Measurements from ENCODE around the gene FAM168B.

FAM168B gene

DNA sequence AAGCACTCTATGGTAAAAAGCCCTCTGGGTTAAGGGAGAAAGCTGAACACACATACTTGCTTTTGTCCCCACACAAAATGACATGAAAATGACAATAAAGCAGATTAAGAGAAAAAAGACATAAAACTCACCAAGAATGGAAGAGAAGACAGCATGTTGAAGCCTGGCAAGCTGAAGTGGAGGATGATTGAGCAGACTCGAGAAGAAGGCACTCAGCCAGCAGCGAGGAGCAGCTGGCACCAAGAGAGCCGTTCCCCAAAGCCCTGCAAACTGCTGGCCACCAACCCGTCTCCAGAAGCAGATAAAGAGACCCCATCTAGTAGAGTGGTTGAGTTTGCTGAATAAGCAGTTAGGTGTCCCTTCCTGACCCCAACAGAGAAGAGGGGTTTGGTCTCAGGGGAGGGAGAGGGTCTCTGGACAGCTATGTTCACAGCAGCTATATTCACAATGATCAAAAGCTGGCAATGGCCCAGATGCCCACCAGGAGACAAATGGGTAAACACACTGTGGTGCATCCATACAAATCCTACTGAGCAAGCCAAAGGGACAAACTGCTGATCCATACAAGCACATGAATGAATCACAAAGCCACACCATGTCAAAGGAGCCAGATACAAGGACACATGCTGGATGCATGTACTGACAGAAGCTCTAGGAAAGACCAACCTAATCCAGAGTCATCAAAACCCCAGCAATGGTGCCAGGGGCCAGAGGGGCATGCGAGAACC lies 36.9 kb downstream of the FAM168B start:
- no peak for DNase-seq (ENCODE audit: extremely low read depth in 1 of 2, low read depth in 1 of 2)

DNA sequence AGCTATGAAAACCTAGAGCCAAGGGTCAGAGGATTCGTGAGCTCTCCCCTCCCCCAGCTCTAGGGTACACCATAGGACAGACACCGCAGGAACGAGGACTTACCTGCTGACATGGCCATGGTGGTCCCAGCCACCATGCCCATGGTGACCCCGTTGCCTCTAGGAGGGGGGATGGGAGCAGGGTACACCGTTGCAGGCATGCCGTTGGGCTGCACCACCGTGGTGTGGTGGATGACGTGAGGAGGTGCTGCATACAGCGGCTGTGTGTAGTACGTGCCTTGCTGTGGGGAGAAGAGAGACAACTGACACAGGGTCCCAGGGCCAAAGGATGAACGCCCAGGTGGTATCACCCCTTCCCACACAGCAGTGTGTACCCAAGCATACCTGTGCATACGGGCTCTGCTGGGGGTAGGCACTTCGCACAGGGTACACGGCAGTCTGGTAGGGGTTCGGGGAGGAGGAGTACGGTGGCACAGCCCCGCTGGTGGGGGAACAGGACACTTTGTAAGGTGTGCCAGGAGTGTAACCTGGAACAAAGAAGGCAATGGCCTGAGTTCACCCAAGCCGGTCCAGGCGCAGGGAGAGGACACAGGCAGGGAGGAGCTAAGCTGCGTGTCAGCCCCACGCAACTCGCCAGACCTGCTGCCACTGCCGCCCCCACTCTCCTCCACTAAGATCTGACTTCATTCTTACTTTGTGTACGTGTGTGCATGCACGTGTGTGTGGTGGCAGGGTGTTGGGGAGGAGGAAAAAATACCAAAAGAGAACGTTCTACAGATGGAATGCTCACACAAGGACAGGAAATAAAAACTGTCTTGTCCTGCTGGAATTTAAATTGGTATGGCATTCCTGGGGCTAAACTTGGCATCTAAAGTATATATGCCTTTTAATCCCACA lies 37.8 kb downstream of the FAM168B start:
- no peak for DNase-seq (ENCODE audit: extremely low read depth in 1 of 2, low read depth in 1 of 2)

DNA sequence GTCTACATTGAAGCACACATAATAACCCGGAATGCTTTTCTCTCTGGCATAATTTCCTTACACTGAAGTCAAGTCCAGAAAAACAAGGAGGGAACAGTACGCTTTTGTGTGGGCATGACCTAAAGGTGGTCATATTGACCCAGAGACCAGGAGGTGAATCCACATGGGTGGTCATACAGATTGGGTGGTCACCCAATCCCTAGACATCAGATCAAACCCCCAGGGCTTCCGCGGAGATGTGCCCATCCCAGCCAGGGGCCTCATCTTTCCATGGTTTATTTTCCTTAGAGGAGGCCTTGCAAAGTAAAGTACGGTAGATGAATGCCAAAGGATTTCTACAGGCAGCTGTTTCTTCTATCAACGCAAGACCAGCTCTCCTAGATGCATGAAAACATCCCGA lies 38.8 kb downstream of the FAM168B start:
- DNase-seq (ENCODE audit: extremely low read depth in 1 of 2, low read depth in 1 of 2) = no peak

DNA sequence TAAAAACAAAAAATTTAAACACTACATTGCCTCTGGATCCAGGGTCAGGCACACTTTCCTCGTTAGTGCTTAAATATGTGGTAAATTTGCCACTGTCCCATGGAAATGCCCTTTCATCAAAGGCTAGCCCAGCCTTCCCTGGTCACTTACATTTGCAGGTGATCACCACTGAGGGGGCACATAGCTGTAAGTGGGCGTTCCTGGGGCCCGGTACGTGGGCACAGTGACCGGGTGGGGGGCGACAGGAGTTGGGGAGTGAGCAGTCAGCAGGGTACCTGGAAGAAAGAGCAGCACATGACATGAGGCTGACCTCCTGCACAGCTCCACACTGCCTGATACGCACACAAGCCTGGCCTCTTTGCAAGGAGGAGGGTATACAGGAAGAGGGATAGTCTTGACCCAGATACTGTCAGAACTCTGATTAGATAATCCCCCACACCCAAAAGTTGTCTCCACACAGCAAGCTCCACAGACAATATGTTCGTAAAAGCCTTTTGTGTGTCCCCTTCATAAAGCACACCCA lies 40.5 kb downstream of the FAM168B start:
- no peak for DNase-seq (ENCODE audit: extremely low read depth in 1 of 2, low read depth in 1 of 2)

DNA sequence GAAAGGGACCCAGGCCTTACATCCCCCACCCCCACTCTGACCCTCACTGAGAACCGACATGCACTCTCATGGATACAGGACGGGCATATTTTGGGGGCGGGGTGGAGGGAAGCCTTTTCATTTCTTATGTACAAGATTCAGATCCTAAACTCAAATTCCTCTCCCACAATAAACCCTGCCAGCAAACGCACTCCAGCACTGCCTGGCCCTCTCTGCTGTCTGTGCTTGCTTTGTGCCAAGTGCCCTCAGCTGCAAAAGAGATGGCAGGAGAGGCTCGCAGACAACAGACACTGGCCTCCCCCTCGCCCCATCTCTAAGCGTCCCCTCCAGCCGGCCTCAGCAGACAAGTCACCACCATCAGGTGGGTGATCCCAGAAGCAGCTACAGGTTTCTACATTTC lies 42.4 kb downstream of the FAM168B start:
- no peak for DNase-seq (ENCODE audit: extremely low read depth in 1 of 2, low read depth in 1 of 2)

DNA sequence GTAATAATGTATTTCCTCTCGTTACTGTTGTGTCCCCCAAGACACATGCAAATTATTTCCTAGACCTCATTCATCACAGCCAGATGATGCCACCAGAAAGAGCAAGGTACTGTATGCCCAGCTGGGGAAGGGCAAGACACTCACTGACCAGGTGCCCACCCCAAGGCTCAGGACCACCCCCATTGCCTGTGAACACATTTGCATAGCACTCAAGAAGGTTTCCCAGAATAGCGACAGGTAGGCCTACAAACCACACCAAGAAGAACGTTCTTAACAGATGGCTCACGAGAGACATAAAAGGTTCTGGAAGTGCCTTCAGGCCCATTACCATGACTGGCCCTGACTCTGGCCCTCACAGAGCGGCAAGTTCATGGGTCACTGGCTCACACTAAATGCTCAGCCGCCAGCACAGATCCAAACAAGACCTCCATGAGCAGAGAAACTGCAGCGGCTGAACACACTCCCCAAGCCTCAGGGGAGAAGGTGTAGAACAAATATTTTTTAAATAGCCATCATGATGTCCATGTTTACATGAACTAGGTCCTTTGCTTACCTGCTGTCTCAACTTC lies 44.0 kb downstream of the FAM168B start:
- no peak for DNase-seq (ENCODE audit: extremely low read depth in 1 of 2, low read depth in 1 of 2)

DNA sequence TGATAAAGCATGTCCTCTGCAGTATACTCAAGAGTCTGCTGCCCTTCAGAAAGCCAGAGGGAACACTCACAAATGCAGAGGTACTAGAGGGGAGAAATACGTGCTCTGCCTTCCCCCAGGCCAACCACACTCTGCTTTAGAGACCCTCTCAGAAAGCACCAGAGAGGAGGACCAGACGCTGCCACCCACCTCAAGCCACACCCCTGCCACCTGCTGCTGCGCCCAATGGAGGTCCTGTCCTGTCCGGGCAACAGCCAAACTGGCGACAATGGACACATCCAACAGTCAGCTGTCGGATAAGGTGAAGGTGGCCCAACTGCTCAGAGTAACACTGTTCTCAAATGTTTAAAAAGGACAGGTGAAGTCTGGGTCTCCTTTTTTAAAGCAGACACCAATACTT lies 44.6 kb downstream of the FAM168B start:
- no peak for DNase-seq (ENCODE audit: extremely low read depth in 1 of 2, low read depth in 1 of 2)

DNA sequence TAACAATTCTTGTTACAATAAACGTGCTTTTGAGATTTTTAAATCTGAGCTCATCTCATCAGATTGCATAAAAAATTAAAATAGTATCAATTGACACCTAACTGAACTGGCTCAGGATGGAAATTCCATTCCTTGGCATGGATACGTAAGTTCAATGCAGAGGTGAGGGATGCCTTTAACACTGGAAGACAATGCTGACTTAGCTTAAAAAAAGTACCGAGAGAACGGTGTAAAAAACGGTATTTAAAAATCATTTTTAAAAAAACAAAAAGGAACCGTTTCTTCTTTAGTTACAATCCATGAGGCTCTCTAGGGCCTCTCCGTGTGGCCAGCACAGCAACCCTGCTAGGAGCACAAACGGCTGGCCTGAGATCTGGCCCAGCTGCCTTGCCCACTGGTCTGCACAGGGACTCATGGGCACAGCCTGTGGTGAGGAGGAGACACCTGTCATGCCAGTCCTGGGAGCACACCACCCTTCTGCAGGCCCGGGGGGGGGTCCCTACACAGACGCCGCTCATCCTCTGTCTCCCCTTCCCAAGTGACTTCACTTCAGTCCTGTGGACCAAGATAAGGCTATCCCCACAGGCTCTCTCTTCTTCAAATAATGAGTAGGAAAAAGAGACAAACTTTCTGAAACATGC lies 45.2 kb downstream of the FAM168B start:
- no peak for DNase-seq (ENCODE audit: extremely low read depth in 1 of 2, low read depth in 1 of 2)

DNA sequence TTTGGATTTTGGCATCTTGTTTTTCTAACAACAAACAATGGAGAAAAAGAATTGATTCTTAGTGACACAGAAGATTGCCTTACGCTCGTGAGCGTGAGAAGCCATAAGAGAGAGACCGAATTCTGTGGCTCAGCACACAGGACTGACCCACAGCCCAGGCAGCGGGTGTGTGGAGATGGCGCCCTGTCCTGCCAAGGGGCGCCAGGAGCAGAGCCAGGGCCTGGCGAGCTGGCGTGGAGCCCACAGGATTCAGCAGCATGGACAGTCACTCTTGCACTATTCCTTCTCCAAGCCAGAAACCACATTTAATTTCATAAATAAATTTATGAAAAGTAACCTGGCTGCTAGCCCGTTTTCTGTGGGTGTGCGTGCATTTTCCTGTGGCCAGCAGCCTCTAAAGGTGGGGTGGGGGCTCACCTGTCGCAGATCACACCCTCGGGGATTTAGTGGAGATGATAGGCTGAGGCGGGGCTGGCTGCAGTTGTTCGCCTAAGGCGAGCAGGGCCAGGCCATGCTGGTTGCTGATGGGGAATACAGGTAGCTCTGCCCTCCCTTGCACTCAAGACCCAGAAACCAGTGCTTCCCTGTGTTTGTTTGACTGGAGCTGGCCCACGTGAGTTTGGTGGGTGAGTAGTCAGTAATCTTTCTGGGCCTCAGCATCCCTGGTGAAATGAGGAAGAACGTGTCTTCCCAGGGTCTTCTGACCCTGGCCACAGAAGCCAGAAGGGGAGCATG lies 46.2 kb downstream of the FAM168B start:
- DNase-seq (ENCODE audit: extremely low read depth in 1 of 2, low read depth in 1 of 2) = no peak

DNA sequence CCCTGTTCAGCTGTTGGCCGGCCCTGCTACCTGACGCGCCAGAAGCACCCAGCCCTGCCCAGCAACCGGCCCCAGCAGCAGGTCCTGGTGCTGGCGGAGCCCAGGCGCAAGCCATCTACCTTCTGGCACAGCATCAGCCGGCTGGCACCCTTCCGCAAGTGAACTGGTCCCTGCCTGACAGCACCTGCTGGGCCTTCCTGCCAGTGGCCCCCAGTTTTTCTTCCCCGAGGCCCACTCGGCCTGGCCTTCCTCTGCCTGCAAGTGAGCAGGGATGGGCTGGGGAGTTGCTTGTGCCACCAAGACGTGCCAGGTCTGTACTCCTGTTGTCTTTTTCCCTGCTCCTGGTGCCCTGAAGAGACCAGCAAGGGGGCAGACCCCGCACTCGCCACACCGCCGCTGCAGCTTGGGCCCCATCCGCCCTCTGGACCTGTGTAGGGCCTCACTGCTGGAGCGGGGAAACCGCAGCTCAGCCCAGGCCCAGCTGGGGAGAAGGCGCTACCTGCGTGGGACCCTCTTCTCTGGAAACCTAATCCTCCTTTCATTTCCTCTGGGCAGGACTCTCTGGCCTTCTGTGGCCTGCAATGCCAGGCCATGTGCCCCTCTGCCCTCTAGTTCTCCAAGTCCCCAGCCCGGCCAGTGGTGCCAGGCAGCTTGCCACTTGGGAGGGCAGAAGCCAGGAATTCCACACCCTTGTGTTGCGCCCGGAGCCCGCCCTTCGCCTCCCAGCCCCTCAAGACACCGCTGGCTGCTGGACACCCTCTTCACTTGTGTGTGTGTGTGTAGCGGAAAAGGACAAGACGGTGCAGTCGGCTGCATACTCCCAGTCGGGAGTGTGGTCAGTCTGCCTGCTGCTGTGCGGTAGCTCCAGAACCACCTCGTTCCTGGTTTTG lies 47.0 kb downstream of the FAM168B start:
- no peak for DNase-seq (ENCODE audit: extremely low read depth in 1 of 2, low read depth in 1 of 2)

DNA sequence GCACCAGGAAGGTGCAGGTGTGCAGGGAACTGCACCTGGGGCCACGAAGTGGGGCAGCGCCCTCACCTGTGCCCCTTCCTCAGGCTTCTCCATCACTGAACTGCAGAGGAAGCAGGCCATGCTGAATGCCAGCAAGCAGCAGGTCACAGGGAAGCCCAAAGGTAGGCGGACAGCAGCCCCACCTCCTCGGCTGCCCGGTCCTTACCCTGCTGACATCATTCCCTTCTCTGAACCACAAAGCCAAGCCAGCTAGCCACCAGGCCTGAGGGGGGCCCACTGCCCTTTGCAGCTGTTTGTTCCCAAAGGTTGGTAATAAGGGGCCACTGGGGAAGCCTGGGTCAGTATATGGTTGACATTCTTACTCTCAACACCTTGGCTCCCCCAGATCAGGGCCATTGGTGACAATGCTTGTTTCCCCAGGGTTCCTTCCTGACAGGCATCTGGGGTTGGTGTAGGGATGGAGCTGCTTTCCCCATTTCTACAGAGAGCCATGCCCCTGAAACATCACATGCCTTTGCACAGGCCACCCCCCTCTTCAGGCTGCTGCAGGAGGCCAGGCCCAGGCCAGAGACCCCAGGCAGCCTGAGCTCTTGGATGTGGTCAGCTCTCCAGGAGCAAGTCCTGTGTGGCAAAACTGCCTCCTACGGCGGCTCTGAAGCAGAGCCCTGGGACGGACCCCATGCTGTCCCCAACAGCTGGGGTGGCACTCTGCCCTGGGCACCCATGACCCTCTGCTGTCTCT lies 47.8 kb downstream of the FAM168B start:
- no peak for DNase-seq (ENCODE audit: extremely low read depth in 1 of 2, low read depth in 1 of 2)

DNA sequence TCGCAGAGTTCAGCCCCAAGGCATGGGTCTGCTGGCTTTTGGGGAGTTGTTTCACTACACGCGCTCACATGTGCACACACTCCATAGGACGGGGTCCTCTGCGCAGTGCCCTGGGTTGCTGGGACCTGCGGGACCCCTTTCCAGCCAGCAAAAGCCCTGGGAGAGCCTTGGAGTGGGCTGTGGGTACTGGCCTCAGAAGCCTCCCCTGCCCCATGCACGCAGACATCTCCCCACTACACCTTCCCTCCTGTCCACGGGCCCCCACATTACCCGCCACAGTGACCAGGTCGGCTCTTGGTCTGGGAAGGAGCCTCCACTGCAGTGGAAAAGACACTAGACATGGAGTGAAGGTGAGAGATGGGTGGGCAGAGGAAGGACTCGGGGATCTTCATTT lies 48.5 kb downstream of the FAM168B start:
- DNase-seq (ENCODE audit: extremely low read depth in 1 of 2, low read depth in 1 of 2) = no peak

DNA sequence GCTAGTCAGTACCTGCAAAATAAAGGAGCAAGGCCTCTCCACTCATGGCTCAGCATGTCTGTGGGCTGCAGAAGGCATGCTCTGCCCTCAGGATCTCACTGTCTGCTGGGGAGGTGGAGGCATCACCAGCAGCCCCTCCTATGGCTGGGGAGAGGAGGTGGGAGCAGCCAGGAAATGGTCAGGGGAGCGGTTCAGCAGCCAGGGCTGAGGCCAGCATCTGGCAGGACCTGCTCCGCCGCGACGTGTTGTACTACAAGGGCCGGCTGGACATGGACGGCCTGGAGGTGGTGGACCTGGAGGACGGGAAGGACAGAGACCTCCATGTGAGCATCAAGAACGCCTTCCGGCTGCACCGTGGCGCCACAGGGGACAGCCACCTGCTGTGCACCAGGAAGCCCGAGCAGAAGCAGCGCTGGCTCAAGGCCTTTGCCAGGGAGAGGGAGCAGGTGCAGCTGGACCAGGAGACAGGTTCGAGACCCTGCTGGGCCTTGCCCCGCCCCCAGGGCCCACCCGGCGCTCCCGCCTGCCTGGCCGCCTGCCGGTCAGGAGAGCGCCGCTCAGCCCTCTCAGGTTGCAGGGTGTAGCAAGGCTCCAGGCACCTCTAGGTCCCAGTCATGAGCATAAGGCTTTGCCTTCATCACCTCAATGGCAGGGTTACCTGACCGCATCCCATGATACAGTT lies 49.0 kb downstream of the FAM168B start:
- no peak for DNase-seq (ENCODE audit: extremely low read depth in 1 of 2, low read depth in 1 of 2)

DNA sequence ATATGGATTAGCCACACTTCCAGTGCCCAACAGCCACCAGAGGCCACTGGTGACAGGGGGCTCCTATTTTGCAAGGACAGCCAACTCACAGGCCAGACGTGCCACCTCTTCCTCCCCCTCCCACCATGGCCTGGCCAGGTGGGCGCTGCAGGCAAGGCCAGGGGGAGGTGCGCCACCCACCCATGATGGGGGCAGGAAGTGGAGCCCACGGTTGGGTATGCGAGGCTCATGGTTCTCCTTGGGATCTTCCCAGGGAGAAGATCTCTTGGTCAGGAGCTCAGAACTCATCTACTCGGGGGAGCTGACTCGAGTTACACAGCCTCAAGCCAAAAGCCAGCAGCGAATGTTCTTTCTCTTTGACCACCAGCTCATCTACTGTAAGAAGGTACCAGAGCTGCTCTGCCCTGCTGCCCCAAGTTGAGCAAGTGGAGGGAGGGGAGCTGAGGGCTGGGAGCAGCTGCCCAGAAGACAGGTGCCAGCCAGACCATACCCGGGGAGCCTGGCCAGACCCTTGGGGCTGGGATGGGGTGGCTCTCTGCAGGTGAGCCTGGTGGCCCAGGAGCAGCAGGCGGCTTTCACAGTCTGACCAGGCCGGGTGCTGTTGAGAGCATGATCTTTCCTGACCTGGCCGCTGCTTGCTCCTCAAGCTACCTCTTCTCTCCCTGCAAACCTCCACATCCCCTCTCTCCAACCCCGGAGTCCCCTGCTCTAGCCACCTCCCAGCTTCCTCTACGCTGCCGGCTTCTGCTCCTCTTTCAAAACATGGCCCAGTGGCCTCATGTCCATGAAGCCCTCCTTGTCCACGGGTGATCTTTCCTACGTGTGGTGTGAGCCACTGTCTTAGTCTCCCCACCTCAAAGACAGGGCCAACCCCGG lies 49.8 kb downstream of the FAM168B start:
- DNase-seq (ENCODE audit: extremely low read depth in 1 of 2, low read depth in 1 of 2) = no peak

DNA sequence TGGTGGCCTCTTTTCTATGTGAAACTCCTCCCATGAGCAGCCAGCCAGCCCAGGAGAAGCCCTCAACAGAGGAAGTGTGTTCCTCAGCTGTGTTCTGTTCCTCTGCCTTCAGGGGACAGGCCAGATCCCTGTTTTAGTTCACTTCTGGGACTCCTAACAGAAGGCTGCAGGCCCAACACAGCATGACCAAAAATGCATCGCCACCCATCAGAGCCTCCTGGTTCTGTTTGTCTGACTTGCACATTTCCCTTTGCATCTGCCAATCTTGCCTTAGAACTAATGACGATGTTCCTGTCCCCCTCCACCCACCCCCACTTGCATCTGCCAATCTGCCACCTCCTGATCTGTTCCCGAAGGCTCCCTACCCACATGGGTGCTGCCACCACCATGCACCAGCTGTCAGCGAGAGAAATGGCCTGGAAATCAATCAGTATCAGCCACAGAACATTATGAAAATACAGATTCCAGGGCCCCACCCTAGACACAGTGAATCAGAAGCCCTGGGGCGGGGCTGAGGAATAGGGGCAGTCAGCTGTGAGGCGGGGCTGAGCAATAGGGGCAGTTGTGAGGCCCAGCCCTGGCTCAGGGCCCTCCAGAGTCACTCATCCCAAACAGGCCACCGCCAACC lies 51.0 kb downstream of the FAM168B start:
- no peak for DNase-seq (ENCODE audit: extremely low read depth in 1 of 2, low read depth in 1 of 2)

DNA sequence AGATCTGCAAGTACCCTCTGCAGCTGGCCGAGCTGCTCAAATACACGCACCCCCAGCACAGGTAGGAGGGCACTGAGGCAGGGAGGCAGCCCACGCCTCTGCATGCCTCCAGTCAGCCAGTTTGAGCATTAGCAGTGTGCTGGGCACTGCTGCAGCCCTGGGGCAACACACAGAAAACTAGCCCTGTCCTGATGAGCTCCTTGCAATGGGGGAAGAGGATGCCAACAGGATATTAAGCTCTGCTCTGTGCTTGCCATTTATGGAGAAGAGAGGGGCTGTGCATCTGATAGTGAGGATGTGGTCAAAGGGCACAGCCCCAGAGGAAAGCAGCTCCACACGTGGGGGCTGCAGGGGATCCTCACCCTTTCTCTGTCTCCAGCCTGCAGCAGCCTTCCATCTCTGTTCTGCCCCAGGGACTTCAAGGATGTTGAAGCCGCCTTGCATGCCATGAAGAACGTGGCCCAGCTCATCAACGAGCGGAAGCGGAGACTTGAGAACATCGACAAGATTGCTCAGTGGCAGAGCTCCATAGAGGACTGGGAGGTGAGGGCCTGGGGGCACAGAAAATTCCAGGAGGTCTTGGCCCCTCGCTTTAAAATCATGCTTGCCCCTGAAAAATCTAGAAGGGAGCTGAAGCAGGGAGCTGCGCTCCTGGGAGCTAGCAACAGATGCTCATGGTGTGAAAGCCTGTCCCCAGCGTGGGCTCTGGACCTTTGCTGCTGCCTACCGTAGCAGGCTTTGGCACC lies 51.7 kb downstream of the FAM168B start:
- no peak for DNase-seq (ENCODE audit: extremely low read depth in 1 of 2, low read depth in 1 of 2)
